ENCODE results near the gene SPATC1L.

GRCh38 chr21:46210378-46211136, 26.3 kb upstream of the SPATC1L start:
- no peak for TF ChIP-seq CTCF (IDR thresholded peaks at IDR 0.05; ENCODE audit: low read length)
- TF ChIP-seq EZH2 (IDR thresholded peaks at IDR 0.05; ENCODE audit: borderline replicate concordance, low read length): no peak

All from OCI-LY1 (cell line).